ENCODE data around the gene WNT2B.

GRCh38 chr1:112510340-112510739 is 1.6 kb downstream of the WNT2B start:
- TF ChIP-seq CTCF (IDR thresholded peaks at IDR 0.05), result no peak
- TF ChIP-seq CREB1 (CRISPR knock-in tag; IDR thresholded peaks at IDR 0.05), result no peak
- TF ChIP-seq SMAD3 (CRISPR knock-in tag; IDR thresholded peaks at IDR 0.05; ENCODE audit: borderline replicate concordance), result no peak
- TF ChIP-seq TP53 (CRISPR knock-in tag; IDR thresholded peaks at IDR 0.05), result no peak
- TF ChIP-seq IRF2 (CRISPR knock-in tag; IDR thresholded peaks at IDR 0.05; ENCODE audit: borderline replicate concordance, low read depth), result no peak

All from WTC11 (cell line).